A549 (cell line): Measurements from ENCODE around the gene LIG1.

Experiments used
- FOSL2 ChIP-seq, 2 experiments: fragments of 450-650 bp in 1 of 2; fragments of >200 bp in 1 of 2; sonication (Bioruptor Twin) in 1 of 2; formaldehyde crosslinking; IDR thresholded peaks; 2 replicates each; pipeline versions ENCODE4 v1.5.0 to v1.6.1; 2016 to 2020; ENCODE audit warnings: mild to moderate bottlenecking in 1 of 2, moderate library complexity in 1 of 2
- POLR2A ChIP-seq: IDR thresholded peaks from 2 replicates; pipeline ENCODE4 v1.6.1; 2012; ENCODE audit warnings: mild to moderate bottlenecking, low read length
- TF ChIP-seq, protein P1 (sequence below): fragments of >200 bp; sonication (Bioruptor Twin); formaldehyde crosslinking; IDR thresholded peaks from 3 replicates; pipeline ENCODE4 v1.5.1; 2016

- TF ChIP-seq, protein P1, sequence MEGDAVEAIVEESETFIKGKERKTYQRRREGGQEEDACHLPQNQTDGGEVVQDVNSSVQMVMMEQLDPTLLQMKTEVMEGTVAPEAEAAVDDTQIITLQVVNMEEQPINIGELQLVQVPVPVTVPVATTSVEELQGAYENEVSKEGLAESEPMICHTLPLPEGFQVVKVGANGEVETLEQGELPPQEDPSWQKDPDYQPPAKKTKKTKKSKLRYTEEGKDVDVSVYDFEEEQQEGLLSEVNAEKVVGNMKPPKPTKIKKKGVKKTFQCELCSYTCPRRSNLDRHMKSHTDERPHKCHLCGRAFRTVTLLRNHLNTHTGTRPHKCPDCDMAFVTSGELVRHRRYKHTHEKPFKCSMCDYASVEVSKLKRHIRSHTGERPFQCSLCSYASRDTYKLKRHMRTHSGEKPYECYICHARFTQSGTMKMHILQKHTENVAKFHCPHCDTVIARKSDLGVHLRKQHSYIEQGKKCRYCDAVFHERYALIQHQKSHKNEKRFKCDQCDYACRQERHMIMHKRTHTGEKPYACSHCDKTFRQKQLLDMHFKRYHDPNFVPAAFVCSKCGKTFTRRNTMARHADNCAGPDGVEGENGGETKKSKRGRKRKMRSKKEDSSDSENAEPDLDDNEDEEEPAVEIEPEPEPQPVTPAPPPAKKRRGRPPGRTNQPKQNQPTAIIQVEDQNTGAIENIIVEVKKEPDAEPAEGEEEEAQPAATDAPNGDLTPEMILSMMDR: no peak
- TF ChIP-seq POLR2A (no peak), FOSL2 (IDR thresholded peaks at IDR 0.05) (no peak), FOSL2 (CRISPR knock-in tag; IDR thresholded peaks at IDR 0.05) (no peak)
These were observed 79.8 kb downstream of the LIG1 start for GRCh38 chr19:48090281-48090802.
